ENCODE data around the gene KISS1R.

GRCh38 chr19:927780-928401 lies 10.8 kb downstream of the KISS1R start:
- no peak for TF ChIP-seq CTCF (IDR thresholded peaks at IDR 0.05)
- TF ChIP-seq POLR2A (IDR thresholded peaks at IDR 0.05): no peak

All from adrenal gland (tissue), 5 donors.